AG09309 (cell line): Measurements from ENCODE around the gene FCN1.

ENCODE experiments used
- DNase-seq: peaks from one replicate; pipeline ENCODE4 v3.0.0-alpha.2; 2010; ENCODE audit warnings: low read depth
- H3K4me3 ChIP-seq: 2 replicates; pipeline ENCODE4 v1.5.1; 2011; ENCODE audit warnings: mild to moderate bottlenecking, low read depth, low read length, moderate library complexity; ENCODE audit not compliant: control insufficient read depth
- TF ChIP-seq, protein P1 (sequence below): IDR thresholded peaks from 2 replicates; pipeline ENCODE4 v1.5.1; 2011; ENCODE audit warnings: mild to moderate bottlenecking, low read depth, low read length, inconsistent platforms; ENCODE audit not compliant: insufficient read depth, control insufficient read depth; ENCODE audit errors: missing control alignments

The FCN1 gene

DNA sequence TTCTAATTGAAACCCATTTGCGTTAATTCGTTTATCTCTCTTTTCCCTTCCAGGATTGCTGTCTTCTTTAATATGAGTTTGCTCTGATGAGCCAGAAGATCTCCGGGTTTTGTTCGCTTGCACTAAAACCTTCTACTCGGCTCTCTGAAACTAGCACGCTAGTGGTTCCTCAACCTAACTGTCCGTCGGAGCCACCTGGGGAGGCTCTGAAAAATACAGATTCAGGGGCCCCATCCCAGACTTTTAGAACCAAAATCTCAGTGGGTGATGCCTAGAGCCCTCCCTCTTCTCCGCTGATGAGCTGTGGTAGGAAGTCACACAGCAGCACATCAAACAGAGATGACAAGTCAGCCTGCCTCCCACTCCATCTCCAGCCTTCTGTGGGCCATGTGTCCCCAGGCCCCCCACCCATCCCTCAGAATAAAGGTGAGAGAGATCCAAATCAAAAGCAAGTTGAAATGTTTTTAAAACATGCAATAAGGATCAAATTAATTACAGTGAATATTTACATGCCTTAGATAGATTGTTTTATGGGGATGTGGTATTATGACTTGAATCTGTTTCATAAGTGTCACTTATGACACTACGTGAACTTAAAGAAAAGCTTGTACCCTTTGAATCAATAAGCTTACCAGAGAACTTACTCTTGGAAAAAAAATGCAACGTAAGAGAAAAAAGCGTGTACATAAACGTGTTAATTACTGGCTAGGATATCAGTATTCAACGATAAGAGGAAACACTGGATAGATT is 20.7 kb downstream of the FCN1 start:
- DNase-seq = no peak
- H3K4me3 ChIP-seq = no peak overlapping the region
- TF ChIP-seq, protein P1, sequence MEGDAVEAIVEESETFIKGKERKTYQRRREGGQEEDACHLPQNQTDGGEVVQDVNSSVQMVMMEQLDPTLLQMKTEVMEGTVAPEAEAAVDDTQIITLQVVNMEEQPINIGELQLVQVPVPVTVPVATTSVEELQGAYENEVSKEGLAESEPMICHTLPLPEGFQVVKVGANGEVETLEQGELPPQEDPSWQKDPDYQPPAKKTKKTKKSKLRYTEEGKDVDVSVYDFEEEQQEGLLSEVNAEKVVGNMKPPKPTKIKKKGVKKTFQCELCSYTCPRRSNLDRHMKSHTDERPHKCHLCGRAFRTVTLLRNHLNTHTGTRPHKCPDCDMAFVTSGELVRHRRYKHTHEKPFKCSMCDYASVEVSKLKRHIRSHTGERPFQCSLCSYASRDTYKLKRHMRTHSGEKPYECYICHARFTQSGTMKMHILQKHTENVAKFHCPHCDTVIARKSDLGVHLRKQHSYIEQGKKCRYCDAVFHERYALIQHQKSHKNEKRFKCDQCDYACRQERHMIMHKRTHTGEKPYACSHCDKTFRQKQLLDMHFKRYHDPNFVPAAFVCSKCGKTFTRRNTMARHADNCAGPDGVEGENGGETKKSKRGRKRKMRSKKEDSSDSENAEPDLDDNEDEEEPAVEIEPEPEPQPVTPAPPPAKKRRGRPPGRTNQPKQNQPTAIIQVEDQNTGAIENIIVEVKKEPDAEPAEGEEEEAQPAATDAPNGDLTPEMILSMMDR = no peak

DNA sequence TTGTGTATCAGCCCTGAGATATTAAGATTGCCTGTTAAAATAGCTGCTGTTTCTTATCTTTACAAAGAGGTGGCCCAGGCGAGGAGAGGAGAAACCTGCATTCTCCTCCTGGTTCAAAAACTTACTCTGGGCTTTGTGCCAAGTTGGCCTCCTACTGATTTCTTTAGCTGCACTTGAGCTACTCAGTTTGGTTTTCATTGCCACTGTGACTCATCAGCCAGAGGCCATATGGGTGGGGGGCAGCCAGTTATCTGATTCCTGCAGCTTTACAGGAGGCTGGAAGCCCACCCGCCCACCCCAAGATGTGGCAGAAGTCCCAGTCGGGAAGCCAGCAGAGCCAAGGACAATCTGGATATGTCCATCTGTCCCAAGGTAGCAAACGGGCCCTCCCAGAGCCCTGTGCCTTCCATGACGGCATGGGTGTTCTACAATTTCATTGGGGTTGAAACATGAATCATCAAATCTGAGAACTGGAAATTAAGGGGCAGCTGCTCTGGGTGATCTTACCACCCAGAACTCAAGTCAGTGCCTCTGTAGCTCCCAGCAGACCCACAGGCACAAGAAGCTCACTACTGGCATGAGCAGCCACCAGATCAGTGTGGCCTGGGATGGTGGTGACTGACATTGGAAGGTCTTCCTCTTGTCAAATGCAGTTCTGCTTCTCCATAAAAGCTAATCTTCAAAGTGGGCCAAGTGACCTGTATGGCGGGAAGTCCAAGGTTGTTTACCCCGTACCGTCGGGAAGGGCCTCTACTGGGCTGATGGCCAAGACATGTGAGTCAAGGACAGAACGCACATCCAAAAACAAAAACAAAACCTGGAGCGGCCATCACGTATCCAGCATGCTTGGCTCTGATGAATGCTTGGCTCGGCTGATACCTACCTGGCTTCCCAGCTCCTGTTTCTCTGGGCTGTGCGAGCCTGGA is 21.5 kb downstream of the FCN1 start:
- TF ChIP-seq, protein P1 = no peak
- DNase-seq = peak; percentile 8
- no peak overlapping the region for H3K4me3 ChIP-seq

- H3K4me3 ChIP-seq = no peak overlapping the region
- TF ChIP-seq, protein P1 = no peak
- DNase-seq = no peak
These were observed 22.2 kb downstream of the FCN1 start for GRCh38 chr9:134895567-134895907.

DNA sequence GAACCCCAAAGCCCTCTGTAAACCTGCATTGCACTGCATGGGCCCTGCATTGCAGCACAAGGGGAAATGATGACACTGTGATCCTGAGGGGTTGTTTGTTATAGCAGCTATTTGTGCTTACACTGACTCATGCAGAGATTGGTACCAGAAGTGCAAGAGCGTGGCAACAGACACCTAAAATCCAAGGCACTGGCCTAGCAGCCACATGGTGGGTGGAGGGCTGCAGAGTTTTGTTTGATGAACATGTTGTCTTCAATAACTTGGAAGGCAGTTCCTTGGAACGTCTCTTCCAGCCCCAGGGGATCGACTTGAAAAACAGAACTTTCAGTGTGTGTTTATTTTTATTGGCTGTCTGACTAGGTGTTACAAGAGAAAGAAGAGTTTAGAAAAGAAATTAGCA is 22.6 kb downstream of the FCN1 start:
- no peak for DNase-seq
- TF ChIP-seq, protein P1 = no peak
- no peak overlapping the region for H3K4me3 ChIP-seq

DNA sequence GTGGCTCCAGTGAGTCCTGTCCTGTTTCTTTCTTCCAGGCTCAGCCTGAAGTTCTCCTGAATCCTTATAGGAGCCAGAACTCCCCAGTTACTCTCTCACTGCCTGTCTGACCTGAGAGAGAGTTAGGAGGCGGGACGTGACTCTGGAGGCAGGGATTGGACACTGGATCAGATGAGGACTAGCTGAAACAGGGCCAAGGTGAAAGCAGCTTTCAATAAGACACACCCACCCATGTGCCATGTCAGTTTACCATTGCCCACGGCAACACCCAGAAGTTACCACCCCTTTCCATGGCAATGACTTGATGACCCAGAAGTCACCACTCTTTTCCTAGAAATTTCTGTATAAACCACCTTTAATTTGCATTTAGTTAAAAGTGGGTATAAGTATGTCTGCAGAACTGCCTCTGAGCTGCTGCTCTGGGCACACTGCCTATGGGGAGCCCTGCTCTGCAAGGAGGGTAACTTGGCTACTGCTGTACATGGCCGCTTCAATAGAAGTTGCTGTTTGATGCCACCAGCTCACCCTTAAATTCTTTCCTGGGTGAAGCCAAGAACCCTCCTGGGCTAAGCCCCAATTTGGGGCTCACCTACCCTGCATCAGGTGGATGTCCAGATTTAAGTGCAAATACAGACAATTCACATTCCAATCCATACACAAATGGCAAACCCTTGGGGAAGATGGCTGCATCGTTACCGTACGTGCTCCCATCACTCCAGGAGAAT is 23.4 kb downstream of the FCN1 start:
- no peak for DNase-seq
- TF ChIP-seq, protein P1 = no peak
- H3K4me3 ChIP-seq = no peak overlapping the region

DNA sequence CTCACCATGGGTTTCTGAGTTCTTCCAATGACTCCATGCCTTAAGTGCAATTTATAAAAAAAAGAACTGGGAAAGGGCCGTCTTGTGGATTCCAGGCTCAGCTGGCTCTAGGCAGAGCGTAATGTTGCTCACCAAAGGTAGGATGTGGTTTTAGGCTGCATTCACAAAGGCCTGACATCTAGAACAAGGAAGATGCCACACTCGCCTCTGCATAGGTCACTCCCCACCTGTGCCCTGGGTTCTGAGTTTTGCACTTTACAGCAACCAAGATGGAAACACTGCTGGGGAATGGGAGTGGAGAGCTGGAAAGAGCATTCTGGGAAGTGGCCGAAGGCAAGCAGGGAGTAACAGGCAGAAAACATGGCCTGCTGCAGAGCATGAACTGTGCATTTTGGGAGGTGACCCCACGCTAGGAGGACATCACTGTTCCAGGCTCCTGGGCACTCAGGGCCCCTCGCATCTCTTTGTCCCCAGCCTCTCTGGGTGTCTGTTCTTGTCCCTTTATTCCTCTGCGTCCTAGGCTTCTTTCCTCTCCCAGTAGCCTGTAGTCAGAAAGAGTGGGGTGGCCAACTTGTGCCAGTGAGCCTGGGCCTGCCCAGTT is 24.8 kb downstream of the FCN1 start:
- no peak for DNase-seq
- TF ChIP-seq, protein P1 = no peak
- H3K4me3 ChIP-seq = no peak overlapping the region
